ENCODE results near the gene PPP6R2.
"Not testable (repeated sequence)": the region's sequence is repeated elsewhere in the genome, so short reads cannot be mapped to it uniquely, and the experiment has no call there.

Gene PPP6R2

DNA sequence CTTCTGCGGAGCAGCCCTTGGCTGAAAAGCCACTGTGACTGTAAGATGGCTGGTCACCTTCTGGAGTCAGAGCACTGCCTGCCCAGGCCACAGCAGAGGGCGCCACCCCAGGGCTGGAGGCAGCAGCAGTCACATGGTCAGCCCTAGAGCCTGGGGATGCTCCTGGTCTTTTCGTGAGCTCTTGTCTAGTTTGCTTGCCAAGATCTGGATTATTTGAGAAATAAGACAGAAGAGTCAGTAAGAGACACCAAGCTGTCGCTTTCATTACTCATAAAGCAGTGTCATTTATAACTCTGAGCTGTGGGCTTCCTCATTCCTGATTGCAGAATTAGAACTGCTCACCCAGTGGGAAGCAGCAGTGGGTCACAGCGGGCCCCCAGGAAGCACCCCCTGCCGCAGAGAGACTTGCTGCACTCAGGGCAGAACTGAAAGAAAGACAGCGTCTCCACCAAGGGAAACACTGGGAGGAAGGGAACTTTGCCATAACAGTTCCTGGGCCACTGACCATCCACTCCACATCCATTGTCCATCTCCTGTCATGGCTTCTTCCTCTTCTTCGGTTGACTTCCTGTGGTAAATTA lies 56.7 kb downstream of the PPP6R2 start:
- peak in 1 of 5 experiments; percentile 11 for DNase-seq

DNA sequence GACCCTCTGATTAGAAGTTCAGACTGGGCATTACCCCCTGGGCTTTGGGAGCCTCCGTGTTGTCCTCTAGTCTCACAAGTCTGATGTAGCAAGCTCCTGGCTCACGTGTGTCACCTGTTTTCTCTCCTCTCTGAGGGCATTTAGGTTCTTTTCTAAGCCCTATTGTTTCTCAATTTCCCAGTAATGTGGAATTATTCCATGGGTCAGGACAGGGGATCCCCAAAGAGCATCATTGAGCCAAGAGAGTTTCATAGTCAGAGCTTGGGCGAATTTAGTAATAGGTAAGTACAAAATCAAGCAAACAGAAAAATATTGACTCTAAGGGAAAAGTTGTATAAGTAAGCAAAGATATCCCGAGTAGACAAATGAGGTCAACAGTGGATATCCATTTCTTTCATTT lies 57.3 kb downstream of the PPP6R2 start:
- no peak for DNase-seq

GRCh38 chr22:50400931-50401330 lies 57.8 kb downstream of the PPP6R2 start:
- DNase-seq = no peak

DNA sequence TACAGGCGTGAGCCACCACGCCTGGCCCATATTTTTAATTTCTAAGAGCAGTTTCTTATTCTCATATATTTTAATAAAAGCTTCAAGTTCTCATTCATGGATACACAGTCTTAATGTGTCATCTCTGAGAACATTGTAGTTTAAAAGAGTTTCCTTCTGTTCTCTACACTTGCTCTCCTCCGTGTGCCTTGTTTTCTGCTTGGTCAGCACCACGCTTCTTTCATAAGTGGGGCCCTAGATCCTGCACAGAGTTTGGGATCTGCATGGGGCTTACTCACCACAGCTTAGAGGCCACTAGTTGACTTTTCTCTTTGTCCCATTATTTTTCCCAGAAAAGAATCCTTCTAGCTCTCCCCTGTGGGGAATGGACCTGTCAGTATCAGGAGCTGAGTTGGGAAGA lies 58.8 kb downstream of the PPP6R2 start:
- no peak for DNase-seq

GRCh38 chr22:50403701-50404101 lies 60.6 kb downstream of the PPP6R2 start:
- no peak for DNase-seq

GRCh38 chr22:50406416-50407170 lies 63.5 kb downstream of the PPP6R2 start:
- DNase-seq = no peak

DNA sequence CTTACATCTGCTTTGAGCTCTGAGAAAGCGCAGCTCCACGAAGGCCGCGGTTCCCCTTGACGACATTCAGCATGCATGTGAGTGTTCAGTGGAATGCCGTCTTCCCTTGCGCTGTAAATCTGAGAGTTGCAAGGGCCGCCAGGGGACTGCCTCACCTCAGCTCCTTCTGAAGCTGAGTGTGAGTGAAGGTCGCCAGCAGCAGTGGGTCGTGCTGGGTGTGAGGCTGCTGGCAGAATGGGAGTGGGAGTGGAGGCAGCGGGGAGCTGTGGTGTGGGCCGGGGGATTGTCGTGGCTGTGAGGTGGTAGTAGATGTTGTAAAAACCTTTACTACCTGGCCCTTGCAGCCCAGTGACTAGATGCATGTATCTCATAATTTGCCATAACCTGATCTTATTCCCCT lies 65.2 kb downstream of the PPP6R2 start:
- DNase-seq = no peak

GRCh38 chr22:50408954-50409353 lies 65.8 kb downstream of the PPP6R2 start:
- not testable (repeated sequence) for DNase-seq

DNA sequence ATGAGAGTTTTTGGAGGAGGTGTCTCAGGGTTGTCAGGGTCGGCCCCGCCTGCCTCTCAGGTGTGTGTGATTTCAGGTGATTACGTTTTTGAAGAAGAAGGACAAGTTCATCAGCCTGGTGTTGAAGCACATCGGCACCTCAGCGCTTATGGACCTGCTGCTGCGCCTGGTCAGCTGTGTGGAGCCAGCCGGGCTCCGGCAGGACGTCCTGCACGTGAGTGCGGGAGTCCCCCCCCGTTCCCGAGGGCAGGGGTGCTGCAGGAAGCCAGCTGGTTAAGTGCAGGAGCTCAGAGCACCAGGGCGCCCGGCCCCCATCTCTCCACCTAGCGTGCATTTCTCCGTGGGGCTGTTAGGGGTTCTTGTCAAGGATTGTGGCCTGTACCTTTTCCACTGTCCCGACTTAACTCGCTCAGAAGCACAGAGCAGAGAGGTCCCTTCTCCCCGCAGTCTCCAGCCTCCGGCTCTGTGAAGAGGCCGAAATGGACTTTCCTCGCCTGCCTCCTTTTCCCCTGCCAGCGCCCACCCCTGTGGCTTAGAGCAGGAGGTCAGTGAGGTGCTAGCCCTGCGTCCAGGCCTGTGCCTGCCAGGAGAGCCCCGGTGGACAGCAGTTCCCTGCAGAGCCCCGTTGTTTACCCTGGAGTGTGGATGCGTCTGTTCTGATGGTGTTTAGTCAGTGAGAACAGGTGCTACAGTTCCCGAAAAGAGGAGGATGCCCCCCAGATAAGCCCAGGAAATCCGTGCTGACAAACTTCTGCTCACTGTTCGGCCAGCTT lies 71.5 kb downstream of the PPP6R2 start:
- DNase-seq = no peak

GRCh38 chr22:50415426-50415825 lies 72.3 kb downstream of the PPP6R2 start:
- no peak for DNase-seq

DNA sequence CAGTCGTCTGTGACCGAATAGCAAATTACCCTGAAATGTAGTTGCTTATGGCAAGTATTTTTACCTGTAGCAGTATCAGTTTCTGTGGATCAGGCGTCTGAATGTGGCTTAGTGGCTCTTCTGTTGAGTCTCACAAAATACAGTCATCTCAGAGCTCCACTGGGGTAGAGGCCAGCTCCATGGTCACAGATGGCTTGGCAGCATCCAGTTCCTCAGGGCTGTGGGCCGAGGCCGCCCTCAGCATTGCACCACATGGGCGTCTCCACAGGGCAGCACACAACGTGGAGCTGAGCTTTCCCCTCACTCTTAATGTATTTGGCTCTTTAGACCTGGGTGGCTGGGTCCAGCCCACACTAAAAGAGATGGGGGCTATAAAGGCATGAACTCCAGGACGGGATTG lies 73.9 kb downstream of the PPP6R2 start:
- DNase-seq = no peak

DNA sequence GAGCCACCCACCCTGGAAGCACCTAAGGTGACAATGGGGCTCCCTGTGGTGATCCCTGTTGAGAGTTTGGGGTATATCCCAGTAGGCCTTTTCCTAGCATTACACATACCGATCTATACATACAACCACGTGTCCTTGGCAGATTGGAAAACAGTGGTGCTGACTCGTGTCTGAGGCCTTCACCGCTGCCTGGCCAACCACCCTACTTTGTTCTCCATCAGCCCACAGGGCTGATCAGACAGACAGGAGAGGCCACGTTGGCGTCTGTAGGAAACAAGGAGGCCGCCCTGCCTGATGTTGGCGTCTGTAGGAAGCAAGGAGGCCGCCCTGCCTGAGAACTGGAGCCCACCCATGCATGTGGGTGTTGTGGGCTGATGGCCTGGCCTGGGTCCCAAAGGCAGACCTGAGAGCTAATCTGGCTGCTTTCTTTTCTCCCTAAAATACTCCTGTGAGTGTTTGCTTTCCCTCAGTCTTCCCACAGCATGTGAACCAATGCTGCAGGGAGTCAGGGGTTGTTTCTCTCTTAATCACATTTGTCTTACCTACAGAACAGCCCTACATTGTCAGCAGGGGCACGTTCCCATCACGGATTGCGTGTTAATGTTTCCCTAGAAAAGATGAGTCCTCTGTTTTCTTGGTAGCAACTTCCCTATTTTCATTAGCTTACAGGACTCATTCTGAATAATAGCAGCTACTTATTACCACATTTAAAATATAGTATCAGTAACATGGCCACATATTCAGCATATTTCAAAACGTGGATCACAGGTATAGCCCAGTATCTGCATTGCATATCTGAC lies 74.5 kb downstream of the PPP6R2 start:
- no peak for DNase-seq

GRCh38 chr22:50418624-50419023 lies 75.5 kb downstream of the PPP6R2 start:
- DNase-seq = no peak

- no peak for DNase-seq
Observed at GRCh38 chr22:50419116-50419515, 76.0 kb downstream of the PPP6R2 start.

DNA sequence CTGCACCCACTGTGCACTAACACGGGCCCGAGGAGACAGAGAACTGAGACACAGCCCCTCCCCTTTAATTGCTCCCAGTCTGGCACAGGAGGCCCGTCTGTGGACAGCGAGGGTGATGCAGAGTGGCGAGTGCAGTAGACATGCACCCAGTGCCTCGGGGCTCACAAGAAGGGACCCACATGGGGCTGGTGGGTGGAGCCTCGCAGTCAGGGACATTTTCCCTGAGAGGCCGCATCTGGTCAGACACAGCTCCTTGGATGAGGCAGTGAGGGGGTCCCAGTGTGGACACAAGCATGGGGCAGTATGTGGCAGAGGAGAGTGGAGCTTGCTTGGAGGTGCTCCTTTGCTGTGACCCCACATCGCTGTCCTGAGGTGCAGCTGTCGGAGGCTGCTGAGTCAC lies 76.9 kb downstream of the PPP6R2 start:
- DNase-seq = no peak

DNA sequence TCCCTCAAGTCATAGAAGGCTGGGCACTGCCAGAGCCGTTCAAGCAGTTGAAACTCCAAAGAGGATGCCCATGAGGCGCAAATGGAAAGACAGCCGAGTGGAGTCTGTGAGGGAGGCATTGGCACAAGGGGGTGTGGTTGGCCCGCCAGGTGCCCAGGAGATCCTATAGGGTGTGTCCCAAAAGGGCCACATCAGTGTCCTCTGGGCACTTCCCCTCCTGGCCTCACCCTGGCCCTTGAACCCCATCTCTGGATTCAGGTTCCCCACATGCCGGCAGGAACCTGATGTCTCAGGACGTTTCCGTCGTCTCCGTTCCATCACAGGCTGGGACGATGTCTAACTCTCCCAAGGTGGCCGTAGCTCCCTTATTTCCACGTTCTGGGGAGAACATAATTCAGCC lies 77.5 kb downstream of the PPP6R2 start:
- no peak for DNase-seq

GRCh38 chr22:50422046-50422445 lies 78.9 kb downstream of the PPP6R2 start:
- DNase-seq = no peak

DNA sequence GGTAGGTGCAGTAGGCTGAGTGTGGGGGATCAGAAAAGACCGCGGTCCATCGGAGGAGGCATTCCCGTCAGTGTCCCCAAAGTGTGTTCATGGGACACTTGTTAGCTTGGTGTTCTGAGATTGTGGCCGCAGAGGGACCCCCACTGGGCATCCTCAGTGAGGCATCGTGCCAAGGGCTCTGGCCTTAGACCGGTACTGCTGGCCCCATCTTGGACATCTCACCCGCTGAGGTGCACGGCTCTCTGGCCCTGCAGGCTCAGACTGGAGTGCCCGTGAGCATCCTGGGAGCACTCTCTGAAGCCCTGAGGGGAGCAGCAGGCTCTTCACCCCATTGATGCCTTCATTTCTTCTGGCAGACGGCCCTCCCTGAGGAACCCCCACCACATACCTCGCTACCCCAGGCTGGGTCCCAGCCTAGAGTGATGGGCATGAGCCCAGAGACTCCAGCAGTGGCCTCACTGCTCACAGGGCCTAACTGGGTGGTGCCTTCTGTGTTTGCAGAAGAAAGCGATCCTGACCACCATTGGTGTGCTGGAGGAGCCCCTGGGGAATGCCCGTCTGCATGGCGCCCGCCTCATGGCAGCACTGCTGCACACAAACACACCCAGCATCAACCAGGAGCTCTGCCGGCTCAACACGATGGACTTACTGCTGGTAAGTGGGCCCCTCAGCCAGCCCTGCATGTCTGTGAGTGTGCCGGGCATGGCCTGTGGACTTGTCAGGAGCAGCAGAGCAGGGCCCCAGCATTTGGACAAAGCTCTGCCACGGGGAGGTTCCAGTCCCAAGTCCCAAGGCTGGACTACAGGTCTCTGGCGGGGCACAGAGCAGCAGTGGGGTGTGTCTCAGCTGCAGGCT lies 80.1 kb downstream of the PPP6R2 start:
- DNase-seq = no peak

DNA sequence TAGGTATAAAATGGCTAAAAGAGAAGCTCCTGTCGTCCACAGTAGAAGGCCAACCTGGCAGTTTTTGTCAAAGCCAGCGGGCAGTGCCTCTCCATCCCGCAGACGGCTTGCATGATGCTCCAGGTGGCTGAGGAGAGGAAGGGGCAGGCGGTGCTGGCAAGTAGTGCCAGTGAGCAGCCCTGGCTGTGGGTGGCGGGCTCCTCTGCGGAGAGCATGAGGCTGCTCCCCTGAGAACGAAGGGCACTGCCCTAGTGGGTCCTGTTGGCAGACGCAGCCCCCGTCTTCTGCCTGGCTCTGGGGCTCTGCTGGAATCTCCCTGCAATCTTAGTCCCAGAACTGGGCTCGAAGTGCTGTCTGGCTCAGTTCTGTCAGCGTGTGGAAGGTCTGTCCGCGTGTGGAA lies 80.8 kb downstream of the PPP6R2 start:
- DNase-seq = no peak

GRCh38 chr22:50425179-50425916 lies 82.2 kb downstream of the PPP6R2 start:
- no peak for DNase-seq

GRCh38 chr22:50432131-50432876 lies 89.2 kb downstream of the PPP6R2 start:
- DNase-seq = no peak
